PC-3 (cell line): ENCODE results near the gene TTC28. TPM values are rescaled to one million over a fixed set of nuclear protein-coding genes. Genes with fewer than 3 reads are reported as not detected.
A peak's percentile ranks its signal among the peaks of the same experiment; 100 is the strongest.

Source experiments
- ATAC-seq: fragments of 200-7000 bp; cut with Tn5 transposase; 2 replicates; pipeline ENCODE4 v1.9.1; 2020; ENCODE audit warnings: mild to moderate bottlenecking, moderate library complexity
- BruUV-seq: library from RNA; stranded (reverse); fragments of 400-500 nt; replicated peaks from 2 replicates; lab custom pipeline; 2021; lab: Mats Ljungman, UMichigan
- CTCF ChIA-PET: fragments of 300-600 bp; sonication (Branson Sonifier 250); formaldehyde crosslinking; loops from one replicate; lab custom pipeline; 2022; ENCODE audit warnings: antibody characterized with exemption; lab: Charles Lee
- POLR2A ChIA-PET: fragments of 300-600 bp; sonication (Branson Sonifier 250); formaldehyde crosslinking; loops from one replicate; lab custom pipeline; 2022; ENCODE audit warnings: antibody characterized with exemption; ENCODE audit not compliant: unreplicated experiment; lab: Charles Lee
- DNase-seq: peaks from one replicate; pipeline ENCODE4 v3.0.0-alpha.2; 2015
- H2AFZ ChIP-seq: fragments of 300-600 bp; sonication (generic); 2 replicates; pipeline ENCODE4 v1.6.0; 2016; ENCODE audit warnings: antibody characterized with exemption, low read length
- H3F3A ChIP-seq: fragments of 300-600 bp; sonication (generic); one replicate; pipeline ENCODE4 v1.6.0; 2017; ENCODE audit warnings: antibody characterized with exemption, low read length, control low read depth, mild to moderate bottlenecking; ENCODE audit not compliant: unreplicated experiment
- H3K27ac ChIP-seq: fragments of 300-600 bp; sonication (generic); 2 replicates; pipeline ENCODE4 v1.5.1; 2016; ENCODE audit warnings: mild to moderate bottlenecking, low read length
- H3K27me3 ChIP-seq: fragments of 300-600 bp; sonication (generic); 2 replicates; pipeline ENCODE4 v1.6.1; 2016; ENCODE audit warnings: low read length, mixed read lengths
- H3K36me3 ChIP-seq: fragments of 300-600 bp; sonication (generic); 2 replicates; pipeline ENCODE4 v1.6.1; 2016; ENCODE audit warnings: low read depth, mixed run types, low read length, mixed read lengths
- H3K4me1 ChIP-seq: fragments of 300-600 bp; sonication (generic); 2 replicates; pipeline ENCODE4 v1.5.1; 2016; ENCODE audit warnings: low read length; ENCODE audit not compliant: insufficient read depth
- H3K4me2 ChIP-seq: fragments of 300-600 bp; sonication (generic); 2 replicates; pipeline ENCODE4 v1.6.0; 2016; ENCODE audit warnings: low read length
- H3K4me3 ChIP-seq: fragments of 300-600 bp; sonication (generic); 2 replicates; pipeline ENCODE4 v1.5.1; 2016; ENCODE audit warnings: mild to moderate bottlenecking, low read length, mixed read lengths
- H3K79me2 ChIP-seq: fragments of 300-600 bp; sonication (generic); 2 replicates; pipeline ENCODE4 v1.6.1; 2017; ENCODE audit warnings: low read length, mixed read lengths
- H3K9ac ChIP-seq: fragments of 300-600 bp; sonication (generic); 2 replicates; pipeline ENCODE4 v1.6.0; 2016; ENCODE audit warnings: mild to moderate bottlenecking, low read length
- H3K9me2 ChIP-seq: fragments of 300-600 bp; sonication (generic); replicated peaks from 2 replicates; pipeline ENCODE4 v1.6.1; 2016; ENCODE audit warnings: mixed run types, low read length, mixed read lengths
- H3K9me3 ChIP-seq: fragments of 300-600 bp; sonication (generic); 2 replicates; pipeline ENCODE4 v1.6.1; 2016; ENCODE audit warnings: low read length, mixed read lengths
- H4K20me1 ChIP-seq: fragments of 300-600 bp; sonication (generic); 2 replicates; pipeline ENCODE4 v1.6.1; 2016; ENCODE audit warnings: low read length, mixed read lengths
- CTCF ChIP-seq: fragments of 300-600 bp; sonication (generic); conservative IDR thresholded peaks from 2 replicates; pipeline ENCODE4 v1.5.1; 2017; ENCODE audit warnings: antibody characterized with exemption, low read depth, mild to moderate bottlenecking, low read length
- EZH2 ChIP-seq: fragments of 300-600 bp; sonication (generic); IDR thresholded peaks from one replicate; pipeline ENCODE4 v1.6.1; 2017; ENCODE audit warnings: antibody characterized with exemption, mild to moderate bottlenecking, low read length; ENCODE audit not compliant: unreplicated experiment
- EZH2phosphoT487 ChIP-seq: fragments of 300-600 bp; sonication (generic); IDR thresholded peaks from 2 replicates; pipeline ENCODE4 v1.6.1; 2018; ENCODE audit warnings: mild to moderate bottlenecking, antibody characterized with exemption, low read length, borderline replicate concordance
- intact Hi-C: fragments of 100-400 bp; cut with micrococcal nuclease; formaldehyde crosslinking; loops from 2 replicates; pipeline ENCODE4 v1.9.0; 2023
- total RNA-seq: library from RNA; depleted of rRNA; stranded (reverse); fragments of >200 nt; gene quantifications from 2 replicates; pipeline ENCODE4 v1.2.3, GENCODE V29; 2014

The TTC28 gene
- total RNA-seq, 1 experiment from 2014 or later = 6.3 TPM

- Histone ChIP-seq H2AFZ (no peak overlapping the region), H4K20me1 (no peaks in the 10 kb centered on the region), H3K79me2 (no peaks in the 10 kb centered on the region), H3K9ac (no peak overlapping the region), H3K4me2 (no peak overlapping the region), H3K27me3 (no peaks in the 10 kb centered on the region), H3K9me3 (no peaks in the 10 kb centered on the region), H3K36me3 (no peaks in the 10 kb centered on the region), H3K4me1 (0 out of 2 replicates have a peak, but pooled peaks cover 4% of the 10 kb centered on the region), H3K9me2 (no peaks in the 10 kb centered on the region), H3F3A (no peaks in the 10 kb centered on the region), H3K27ac (no peak overlapping the region), H3K4me3 (no peak overlapping the region)
- CTCF ChIA-PET = no interaction called here
- no TSS peak for BruUV-seq
- ATAC-seq = peak; percentile 61
- peak; percentile 4 for DNase-seq
- TF ChIP-seq CTCF = no peak
- intact Hi-C loops = loop anchor here (1.0 kb wide), 1 partner anchor 32 kb away; no protein-coding TSS in a partner anchor
- POLR2A ChIA-PET = interaction anchor here (0.7 kb wide), 1 partner anchor 142 kb away, joined by 14 read pairs; no protein-coding TSS in a partner anchor
Measured at GRCh38 chr22:28395920-28396753, 283.5 kb downstream of the TTC28 start.

DNA sequence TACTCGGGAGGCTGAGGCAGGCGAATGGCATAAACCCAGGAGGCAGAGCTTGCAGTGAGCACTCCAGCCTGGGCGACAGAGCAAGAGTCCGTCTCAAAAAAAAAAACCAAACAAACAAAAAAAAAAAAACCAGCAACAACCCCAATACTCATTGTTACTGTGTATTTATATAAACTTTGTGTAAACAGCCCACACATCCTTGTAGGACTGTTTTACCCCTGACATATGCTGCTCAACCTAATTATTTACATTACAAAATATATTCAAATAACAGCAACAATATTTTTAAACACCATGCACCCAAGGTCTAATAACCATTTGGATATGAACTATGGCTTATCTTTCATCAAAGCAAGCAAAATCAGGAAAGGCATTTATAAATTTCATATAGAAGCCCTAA, 284.1 kb downstream of the TTC28 start:
- TF ChIP-seq CTCF (no peak), EZH2 (no peak)
- Histone ChIP-seq H4K20me1 (no peaks in the 10 kb centered on the region), H3K9me2 (no peaks in the 10 kb centered on the region), H3K4me1 (0 out of 2 replicates have a peak, but pooled peaks cover 4% of the 10 kb centered on the region), H3K4me2 (no peak overlapping the region), H3K9me3 (no peaks in the 10 kb centered on the region), H3K27me3 (no peaks in the 10 kb centered on the region), H3K27ac (no peak overlapping the region), H3K4me3 (no peak overlapping the region), H3K79me2 (no peaks in the 10 kb centered on the region), H2AFZ (no peak overlapping the region), H3K36me3 (no peaks in the 10 kb centered on the region), H3K9ac (no peak overlapping the region), H3F3A (no peaks in the 10 kb centered on the region)
- CTCF ChIA-PET = no interaction called here
- ATAC-seq (peak; percentile 50), DNase-seq (no peak)
- BruUV-seq = no TSS peak
- POLR2A ChIA-PET = interaction anchor here (0.7 kb wide), 1 partner anchor 142 kb away, joined by 14 read pairs; no protein-coding TSS in a partner anchor
- intact Hi-C loops = loop anchor here (1.0 kb wide), 1 partner anchor 33 kb away; no protein-coding TSS in a partner anchor

- no peak for DNase-seq
- H3K4me1 ChIP-seq = 0 out of 2 replicates have a peak, but pooled peaks cover 4% of the 10 kb centered on the region
- POLR2A ChIA-PET = no interaction called here
- CTCF ChIA-PET = no interaction called here
- H3K79me2 ChIP-seq = no peaks in the 10 kb centered on the region
- no peak for ATAC-seq
- H3F3A ChIP-seq = no peaks in the 10 kb centered on the region
- H3K9me2 ChIP-seq = no peaks in the 10 kb centered on the region
- H3K27me3 ChIP-seq = no peaks in the 10 kb centered on the region
- H4K20me1 ChIP-seq = no peaks in the 10 kb centered on the region
- H3K9ac ChIP-seq = no peak overlapping the region
- no peak overlapping the region for H3K27ac ChIP-seq
- H3K4me2 ChIP-seq = no peak overlapping the region
- no peak overlapping the region for H3K4me3 ChIP-seq
- no peaks in the 10 kb centered on the region for H3K36me3 ChIP-seq
- H3K9me3 ChIP-seq = no peaks in the 10 kb centered on the region
- no TSS peak for BruUV-seq
- intact Hi-C loops = loop anchor here (1.0 kb wide), 1 partner anchor 34 kb away; no protein-coding TSS in a partner anchor
- no peak overlapping the region for H2AFZ ChIP-seq
- TF ChIP-seq EZH2phosphoT487 (no peak), EZH2 (no peak), CTCF (no peak)
Measured at GRCh38 chr22:28394513-28395110, 285.0 kb downstream of the TTC28 start.
